ENCODE results near the gene ATP6V1G1.

DNA sequence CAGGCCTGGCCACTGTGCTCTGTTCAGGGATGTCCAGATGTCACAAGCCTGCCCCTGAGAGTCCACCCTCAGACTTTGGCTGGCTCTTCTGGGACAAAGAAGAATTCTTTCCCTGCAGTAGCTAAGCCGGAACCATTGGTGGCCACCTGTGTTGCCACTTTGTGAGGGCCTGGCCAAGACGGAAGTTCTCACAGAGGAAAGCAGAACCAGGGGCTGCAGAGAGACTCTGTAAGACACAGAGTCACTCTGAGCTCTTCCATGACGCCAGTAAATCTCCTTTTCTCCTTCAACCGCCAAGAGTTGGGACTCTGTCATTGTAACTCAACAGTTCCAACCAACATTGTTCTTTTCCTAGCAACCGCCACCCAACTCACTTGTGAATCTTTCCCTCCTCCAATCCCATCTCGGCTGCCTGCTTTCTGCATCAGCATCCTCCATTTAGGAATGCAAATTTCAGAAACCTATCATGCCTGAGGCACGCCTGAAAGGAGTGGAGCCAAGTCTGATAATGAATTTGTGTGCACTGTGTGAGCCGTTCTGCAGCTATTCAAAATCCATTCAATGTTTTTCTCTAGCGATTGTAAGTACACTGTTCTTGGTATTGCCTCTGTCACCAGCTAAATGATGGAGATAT lies 37.8 kb upstream of the ATP6V1G1 start:
- TF ChIP-seq, protein P1, sequence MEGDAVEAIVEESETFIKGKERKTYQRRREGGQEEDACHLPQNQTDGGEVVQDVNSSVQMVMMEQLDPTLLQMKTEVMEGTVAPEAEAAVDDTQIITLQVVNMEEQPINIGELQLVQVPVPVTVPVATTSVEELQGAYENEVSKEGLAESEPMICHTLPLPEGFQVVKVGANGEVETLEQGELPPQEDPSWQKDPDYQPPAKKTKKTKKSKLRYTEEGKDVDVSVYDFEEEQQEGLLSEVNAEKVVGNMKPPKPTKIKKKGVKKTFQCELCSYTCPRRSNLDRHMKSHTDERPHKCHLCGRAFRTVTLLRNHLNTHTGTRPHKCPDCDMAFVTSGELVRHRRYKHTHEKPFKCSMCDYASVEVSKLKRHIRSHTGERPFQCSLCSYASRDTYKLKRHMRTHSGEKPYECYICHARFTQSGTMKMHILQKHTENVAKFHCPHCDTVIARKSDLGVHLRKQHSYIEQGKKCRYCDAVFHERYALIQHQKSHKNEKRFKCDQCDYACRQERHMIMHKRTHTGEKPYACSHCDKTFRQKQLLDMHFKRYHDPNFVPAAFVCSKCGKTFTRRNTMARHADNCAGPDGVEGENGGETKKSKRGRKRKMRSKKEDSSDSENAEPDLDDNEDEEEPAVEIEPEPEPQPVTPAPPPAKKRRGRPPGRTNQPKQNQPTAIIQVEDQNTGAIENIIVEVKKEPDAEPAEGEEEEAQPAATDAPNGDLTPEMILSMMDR (IDR thresholded peaks at IDR 0.05), result no peak
- TF ChIP-seq POLR2A (IDR thresholded peaks at IDR 0.05) (no peak), POLR2AphosphoS5 (IDR thresholded peaks at IDR 0.05) (no peak)

Measured in breast epithelium (tissue), 3 donors.